Mesenchymal stem cell (in vitro differentiated cells and primary cell): ENCODE measurements around the gene USP17L12.
"Not testable (repeated sequence)": the region's sequence is repeated elsewhere in the genome, so short reads cannot be mapped to it uniquely, and the experiment has no call there.

Experiments used
- DNase-seq: peaks from one replicate; pipeline ENCODE4 v3.0.0-alpha.2; 2013
- H2AFZ ChIP-seq: one replicate; pipeline ENCODE4 v1.6.1; 2013; ENCODE audit warnings: low read depth, mild to moderate bottlenecking, control low read depth, inconsistent platforms, low read length, moderate library complexity
- H2AK5ac ChIP-seq: 2 replicates; pipeline ENCODE4 v1.6.1; 2013; ENCODE audit warnings: low read length, moderate library complexity, mild to moderate bottlenecking, inconsistent platforms; ENCODE audit not compliant: severe bottlenecking
- H2BK120ac ChIP-seq: one replicate; pipeline ENCODE4 v1.6.1; 2013; ENCODE audit warnings: low read depth, mild to moderate bottlenecking, inconsistent platforms, low read length, moderate library complexity
- H2BK12ac ChIP-seq, 2 experiments: one replicate each; pipeline ENCODE4 v1.6.1; 2013; ENCODE audit warnings: inconsistent platforms in 2 of 2, low read length in 2 of 2, mild to moderate bottlenecking in 2 of 2, moderate library complexity in 2 of 2, control low read depth in 1 of 2
- H2BK15ac ChIP-seq: one replicate; pipeline ENCODE4 v1.6.1; 2013; ENCODE audit warnings: mild to moderate bottlenecking, low read depth, inconsistent platforms; ENCODE audit not compliant: poor library complexity, severe bottlenecking
- H2BK5ac ChIP-seq: 2 replicates; pipeline ENCODE4 v1.6.1; 2013; ENCODE audit warnings: low read depth, mild to moderate bottlenecking, low read length, control low read depth, inconsistent platforms; ENCODE audit not compliant: poor library complexity, severe bottlenecking
- H3K14ac ChIP-seq, 2 experiments: one replicate each; pipeline ENCODE4 v1.6.1; 2013; ENCODE audit warnings: inconsistent platforms in 2 of 2, low read length in 2 of 2, control low read depth in 1 of 2, mild to moderate bottlenecking in 1 of 2, moderate library complexity in 1 of 2
- H3K18ac ChIP-seq, 2 experiments: one replicate each; pipeline ENCODE4 v1.6.1; 2013; ENCODE audit warnings: inconsistent platforms in 2 of 2, low read length in 2 of 2, control low read depth in 1 of 2, low read depth in 1 of 2, mild to moderate bottlenecking in 1 of 2
- H3K23ac ChIP-seq, 2 experiments: one replicate each; pipeline ENCODE4 v1.6.1; 2013; ENCODE audit warnings: inconsistent platforms in 2 of 2, low read length in 2 of 2, mild to moderate bottlenecking in 2 of 2, moderate library complexity in 2 of 2, control low read depth in 1 of 2
- H3K27ac ChIP-seq: 2 replicates; pipeline ENCODE4 v1.5.1; 2013; ENCODE audit warnings: mild to moderate bottlenecking, moderate library complexity, low read length, control low read depth, inconsistent platforms; ENCODE audit not compliant: poor library complexity, severe bottlenecking
- H3K27me3 ChIP-seq, 2 experiments: 2 replicates each; pipeline versions ENCODE4 v1.6.1 to v1.7.0; 2013; ENCODE audit warnings: low read length in 2 of 2, mild to moderate bottlenecking in 2 of 2, moderate library complexity in 2 of 2, control low read depth in 1 of 2, inconsistent platforms in 1 of 2; ENCODE audit not compliant: control insufficient read depth in 1 of 2, insufficient read depth in 1 of 2
- H3K36me3 ChIP-seq, 2 experiments: 2 replicates each; pipeline versions ENCODE4 v1.6.1 to v1.7.0; 2013; ENCODE audit warnings: low read length in 2 of 2, control low read depth in 1 of 2, inconsistent platforms in 1 of 2, low read depth in 1 of 2, mild to moderate bottlenecking in 1 of 2; ENCODE audit not compliant: insufficient read depth in 2 of 2, control insufficient read depth in 1 of 2
- H3K4ac ChIP-seq, 2 experiments: one replicate each; pipeline ENCODE4 v1.6.1; 2013; ENCODE audit warnings: inconsistent platforms in 2 of 2, low read length in 2 of 2, mild to moderate bottlenecking in 2 of 2, moderate library complexity in 2 of 2, control low read depth in 1 of 2, low read depth in 1 of 2
- H3K4me1 ChIP-seq: 2 replicates; pipeline ENCODE4 v1.6.1; 2013; ENCODE audit warnings: low read depth, low read length, control low read depth; ENCODE audit not compliant: control insufficient read depth, insufficient read depth
- H3K4me2 ChIP-seq: 2 replicates; pipeline ENCODE4 v1.6.1; 2013; ENCODE audit warnings: low read length, mild to moderate bottlenecking, inconsistent platforms; ENCODE audit not compliant: poor library complexity, severe bottlenecking
- H3K4me3 ChIP-seq, 2 experiments: 2 replicates each; pipeline versions ENCODE4 v1.5.1 to v1.7.0; 2013; ENCODE audit warnings: low read length in 2 of 2, mild to moderate bottlenecking in 2 of 2, control low read depth in 1 of 2, low read depth in 1 of 2; ENCODE audit not compliant: insufficient read depth in 1 of 2
- H3K79me1 ChIP-seq: replicated peaks from 2 replicates; pipeline ENCODE4 v1.6.1; 2013; ENCODE audit warnings: mild to moderate bottlenecking, control low read depth, low read length, inconsistent platforms; ENCODE audit not compliant: poor library complexity, severe bottlenecking
- H3K9ac ChIP-seq: 2 replicates; pipeline ENCODE4 v1.7.0; 2013; ENCODE audit warnings: mild to moderate bottlenecking, low read length, moderate library complexity
- H3K9me3 ChIP-seq: 2 replicates; pipeline ENCODE4 v1.7.0; 2013; ENCODE audit warnings: mild to moderate bottlenecking, low read length; ENCODE audit not compliant: control insufficient read depth
- H4K8ac ChIP-seq: one replicate; pipeline ENCODE4 v1.6.1; 2013; ENCODE audit warnings: inconsistent platforms, mild to moderate bottlenecking, low read length, moderate library complexity
- H4K91ac ChIP-seq: one replicate; pipeline ENCODE4 v1.6.1; 2013; ENCODE audit warnings: mild to moderate bottlenecking, low read length, inconsistent platforms
- WGBS: methylation state at CpG from one replicate; pipeline ENCODE4 v1.1.7; 2013; ENCODE audit warnings: mixed read lengths; 5-methylcytosine and 5-hydroxymethylcytosine counted together

USP17L12 gene

DNA sequence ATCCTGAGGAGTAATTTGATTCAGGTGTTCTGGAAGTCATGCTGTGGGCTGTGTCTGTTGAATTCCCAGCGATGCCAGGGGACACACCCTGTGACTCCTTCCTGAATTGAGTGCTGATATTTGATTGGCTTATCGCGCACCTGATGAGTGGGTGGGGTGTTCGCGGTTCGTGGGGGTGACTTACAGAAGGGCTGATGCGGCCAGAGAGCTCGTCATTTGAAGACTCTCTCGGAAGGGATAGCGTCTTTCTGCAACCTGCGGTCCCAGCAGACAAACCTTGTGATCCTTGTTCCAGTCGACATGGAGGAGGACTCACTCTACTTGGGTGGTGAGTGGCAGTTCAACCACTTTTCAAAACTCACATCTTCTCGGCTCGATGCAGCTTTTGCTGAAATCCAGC lies 4.6 kb downstream of the USP17L12 start, which contains the start of gene USP17L13:
Gene USP17L13, plus strand, starts transcription at position 301 of the 400 bp plus-strand sequence. Its CDS starts 0 bp downstream, at position 301.
- not testable (repeated sequence) for H2BK120ac ChIP-seq, H3K18ac ChIP-seq, H2AK5ac ChIP-seq, H3K4me1 ChIP-seq, H3K4me3 ChIP-seq, H3K9me3 ChIP-seq, H3K4me2 ChIP-seq, H3K36me3 ChIP-seq, H2BK15ac ChIP-seq, H3K27me3 ChIP-seq, H3K14ac ChIP-seq, H3K79me1 ChIP-seq, DNase-seq, H3K9ac ChIP-seq, H4K8ac ChIP-seq, H3K23ac ChIP-seq, H4K91ac ChIP-seq, H2BK5ac ChIP-seq, H3K4ac ChIP-seq, H3K27ac ChIP-seq, H2BK12ac ChIP-seq, H2AFZ ChIP-seq
- WGBS = no CpG with 5 or more reads among the region's 14 CpGs

DNA sequence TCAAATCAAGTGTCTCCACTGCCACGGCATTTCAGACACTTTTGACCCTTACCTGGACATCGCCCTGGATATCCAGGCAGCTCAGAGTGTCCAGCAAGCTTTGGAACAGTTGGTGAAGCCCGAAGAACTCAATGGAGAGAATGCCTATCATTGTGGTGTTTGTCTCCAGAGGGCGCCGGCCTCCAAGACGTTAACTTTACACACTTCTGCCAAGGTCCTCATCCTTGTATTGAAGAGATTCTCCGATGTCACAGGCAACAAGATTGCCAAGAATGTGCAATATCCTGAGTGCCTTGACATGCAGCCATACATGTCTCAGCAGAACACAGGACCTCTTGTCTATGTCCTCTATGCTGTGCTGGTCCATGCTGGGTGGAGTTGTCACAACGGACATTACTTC lies 10.3 kb downstream of the USP17L12 start:
- DNase-seq, H3K4me1 ChIP-seq: not testable (repeated sequence)
- no CpG with 5 or more reads among the region's 8 CpGs for WGBS

DNA sequence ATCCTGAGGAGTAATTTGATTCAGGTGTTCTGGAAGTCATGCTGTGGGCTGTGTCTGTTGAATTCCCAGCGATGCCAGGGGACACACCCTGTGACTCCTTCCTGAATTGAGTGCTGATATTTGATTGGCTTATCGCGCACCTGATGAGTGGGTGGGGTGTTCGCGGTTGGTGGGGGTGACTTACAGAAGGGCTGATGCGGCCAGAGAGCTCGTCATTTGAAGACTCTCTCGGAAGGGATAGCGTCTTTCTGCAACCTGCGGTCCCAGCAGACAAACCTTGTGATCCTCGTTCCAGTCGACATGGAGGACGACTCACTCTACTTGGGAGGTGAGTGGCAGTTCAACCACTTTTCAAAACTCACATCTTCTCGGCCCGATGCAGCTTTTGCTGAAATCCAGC lies 14.1 kb downstream of the USP17L12 start, which contains the start of gene USP17L15:
Gene USP17L15, plus strand, starts transcription at position 301 of the 400 bp plus-strand sequence. Its CDS starts 0 bp downstream, at position 301.
- H3K23ac ChIP-seq, H3K18ac ChIP-seq, H3K14ac ChIP-seq, H4K8ac ChIP-seq, H2BK5ac ChIP-seq, H3K4me1 ChIP-seq, H2AFZ ChIP-seq, H2AK5ac ChIP-seq, DNase-seq, H4K91ac ChIP-seq, H3K79me1 ChIP-seq, H3K4me3 ChIP-seq, H3K4ac ChIP-seq, H2BK12ac ChIP-seq, H3K27ac ChIP-seq, H3K9ac ChIP-seq, H3K4me2 ChIP-seq, H3K9me3 ChIP-seq, H2BK120ac ChIP-seq, H3K27me3 ChIP-seq, H2BK15ac ChIP-seq, H3K36me3 ChIP-seq: not testable (repeated sequence)
- WGBS = no CpG with 5 or more reads among the region's 15 CpGs

More for the DNA sequence above, 10.3 kb downstream of the USP17L12 start:
- H3K18ac ChIP-seq, H3K36me3 ChIP-seq, H2BK120ac ChIP-seq, H2BK12ac ChIP-seq, H3K4me2 ChIP-seq, H3K23ac ChIP-seq, H2AK5ac ChIP-seq, H4K91ac ChIP-seq, H4K8ac ChIP-seq, H3K14ac ChIP-seq, H3K4me3 ChIP-seq, H3K9ac ChIP-seq, H3K27me3 ChIP-seq, H2BK5ac ChIP-seq, H2BK15ac ChIP-seq, H3K9me3 ChIP-seq, H3K27ac ChIP-seq, H3K79me1 ChIP-seq, H3K4ac ChIP-seq, H2AFZ ChIP-seq: not testable (repeated sequence)

DNA sequence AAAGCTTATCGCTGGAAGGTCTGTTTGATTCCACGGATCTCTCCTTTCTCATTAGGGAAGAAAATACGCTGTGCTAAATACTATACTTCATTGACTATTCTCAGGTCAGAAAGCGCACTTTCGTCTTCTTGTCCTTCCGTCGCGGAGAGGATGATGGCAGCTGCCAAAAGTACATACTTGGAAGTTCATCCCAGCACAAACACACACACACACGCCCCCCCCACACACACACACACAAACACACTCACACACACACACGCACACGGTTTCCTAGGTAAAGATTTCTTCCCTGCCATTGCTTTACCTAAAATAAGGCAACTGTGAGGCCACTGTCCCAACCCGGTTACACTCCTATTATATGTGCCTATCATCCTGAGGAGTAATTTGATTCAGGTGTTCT lies 18.5 kb downstream of the USP17L12 start:
- H3K36me3 ChIP-seq, H3K27ac ChIP-seq, H3K4me3 ChIP-seq, H2BK12ac ChIP-seq, H4K91ac ChIP-seq, H3K27me3 ChIP-seq, H3K9ac ChIP-seq, H3K9me3 ChIP-seq, H2BK120ac ChIP-seq, H3K23ac ChIP-seq, DNase-seq, H3K79me1 ChIP-seq, H3K4me1 ChIP-seq, H3K14ac ChIP-seq, H3K4me2 ChIP-seq, H2AFZ ChIP-seq, H3K18ac ChIP-seq, H4K8ac ChIP-seq, H2AK5ac ChIP-seq, H2BK15ac ChIP-seq, H2BK5ac ChIP-seq, H3K4ac ChIP-seq: not testable (repeated sequence)
- WGBS = 81% methylated on average over 9 of the region's 12 CpGs
